H9 (cell line): Measurements from ENCODE around the gene MMP11. TPM values are rescaled to one million over a fixed set of nuclear protein-coding genes. Genes with fewer than 3 reads are reported as not detected.

ENCODE experiments used
- DNase-seq: peaks from one replicate; pipeline ENCODE4 v3.0.0-alpha.2; 2017
- H2AFZ ChIP-seq: one replicate; pipeline ENCODE4 v1.6.1; 2013; ENCODE audit warnings: mild to moderate bottlenecking, low read length, control low read depth, moderate library complexity
- H2AK5ac ChIP-seq: 2 replicates; pipeline ENCODE4 v1.6.1; 2013; ENCODE audit warnings: low read length, control low read depth, mixed read lengths; ENCODE audit not compliant: insufficient read length
- H2BK120ac ChIP-seq: one replicate; pipeline ENCODE4 v1.6.1; 2013; ENCODE audit warnings: low read depth, mild to moderate bottlenecking, low read length, control low read depth, inconsistent platforms; ENCODE audit not compliant: poor library complexity, severe bottlenecking
- H2BK12ac ChIP-seq: 2 replicates; pipeline ENCODE4 v1.6.1; 2013; ENCODE audit warnings: low read length, control low read depth, mixed read lengths, low read depth; ENCODE audit not compliant: insufficient read length
- H2BK15ac ChIP-seq: 2 replicates; pipeline ENCODE4 v1.6.1; 2013; ENCODE audit warnings: low read depth, low read length, control low read depth
- H2BK20ac ChIP-seq: one replicate; pipeline ENCODE4 v1.6.1; 2013; ENCODE audit warnings: low read depth, mild to moderate bottlenecking, low read length, control low read depth, inconsistent platforms; ENCODE audit not compliant: poor library complexity, severe bottlenecking
- H2BK5ac ChIP-seq: 2 replicates; pipeline ENCODE4 v1.6.1; 2013; ENCODE audit warnings: low read length, control low read depth, mixed read lengths; ENCODE audit not compliant: insufficient read length
- H3K14ac ChIP-seq: 2 replicates; pipeline ENCODE4 v1.6.1; 2013; ENCODE audit warnings: low read length, control low read depth; ENCODE audit not compliant: insufficient read depth
- H3K18ac ChIP-seq: 2 replicates; pipeline ENCODE4 v1.6.1; 2013; ENCODE audit warnings: low read depth, mild to moderate bottlenecking, mixed read lengths, low read length, control low read depth; ENCODE audit not compliant: insufficient read length
- H3K23ac ChIP-seq: 2 replicates; pipeline ENCODE4 v1.6.1; 2013; ENCODE audit warnings: low read length, control low read depth, mixed read lengths, low read depth; ENCODE audit not compliant: insufficient read length
- H3K23me2 ChIP-seq: 2 replicates; pipeline ENCODE4 v1.6.1; 2013; ENCODE audit warnings: low read depth, mild to moderate bottlenecking, mixed read lengths, low read length, control low read depth; ENCODE audit not compliant: insufficient read length, poor library complexity, severe bottlenecking
- H3K27ac ChIP-seq: 2 replicates; pipeline ENCODE4 v1.5.1; 2013; ENCODE audit warnings: low read length, control low read depth, mixed read lengths, low read depth; ENCODE audit not compliant: insufficient read length
- H3K27me3 ChIP-seq: 2 replicates; pipeline ENCODE4 v1.6.1; 2013; ENCODE audit warnings: low read length, control low read depth, inconsistent platforms; ENCODE audit not compliant: insufficient read depth
- H3K4ac ChIP-seq: 2 replicates; pipeline ENCODE4 v1.6.1; 2013; ENCODE audit warnings: low read depth, mild to moderate bottlenecking, control low read depth, inconsistent platforms, low read length, moderate library complexity
- H3K4me1 ChIP-seq: 2 replicates; pipeline ENCODE4 v1.6.1; 2013; ENCODE audit warnings: low read length, control low read depth, inconsistent platforms; ENCODE audit not compliant: insufficient read depth
- H3K4me2 ChIP-seq: 2 replicates; pipeline ENCODE4 v1.6.1; 2013; ENCODE audit warnings: low read length, control low read depth, mixed read lengths; ENCODE audit not compliant: insufficient read length, insufficient read depth
- H3K56ac ChIP-seq: 2 replicates; pipeline ENCODE4 v1.6.1; 2013; ENCODE audit warnings: low read depth, mild to moderate bottlenecking, mixed read lengths, low read length, control low read depth; ENCODE audit not compliant: insufficient read length
- H3K79me1 ChIP-seq: 2 replicates; pipeline ENCODE4 v1.6.1; 2013; ENCODE audit warnings: low read depth, mild to moderate bottlenecking, moderate library complexity, low read length, control low read depth, inconsistent platforms; ENCODE audit not compliant: insufficient read depth, poor library complexity, severe bottlenecking
- H3K79me2 ChIP-seq: 2 replicates; pipeline ENCODE4 v1.6.1; 2013; ENCODE audit warnings: low read length, control low read depth, inconsistent platforms; ENCODE audit not compliant: insufficient read depth
- H3K9ac ChIP-seq: 2 replicates; pipeline ENCODE4 v1.6.1; 2013; ENCODE audit warnings: low read length, control low read depth, mixed read lengths; ENCODE audit not compliant: insufficient read length; ENCODE audit errors: extremely low read depth
- H3K9me3 ChIP-seq: one replicate; pipeline ENCODE4 v1.6.1; 2013; ENCODE audit warnings: low read depth, low read length, inconsistent platforms; ENCODE audit not compliant: control insufficient read depth
- H3T11ph ChIP-seq: one replicate; pipeline ENCODE4 v1.6.1; 2013; ENCODE audit warnings: mild to moderate bottlenecking, low read length, control low read depth, inconsistent platforms
- H4K20me1 ChIP-seq: one replicate; pipeline ENCODE4 v1.6.1; 2013; ENCODE audit not compliant: control insufficient read depth, insufficient read length, insufficient read depth
- H4K5ac ChIP-seq: 2 replicates; pipeline ENCODE4 v1.6.1; 2013; ENCODE audit warnings: low read depth, mild to moderate bottlenecking, mixed read lengths, low read length, control low read depth; ENCODE audit not compliant: insufficient read length
- H4K8ac ChIP-seq: replicated peaks from 2 replicates; pipeline ENCODE4 v1.6.1; 2013; ENCODE audit warnings: low read length, control low read depth, mixed read lengths, low read depth; ENCODE audit not compliant: insufficient read length
- H4K91ac ChIP-seq: 2 replicates; pipeline ENCODE4 v1.6.1; 2013; ENCODE audit warnings: low read depth, mild to moderate bottlenecking, moderate library complexity, mixed read lengths, low read length, control low read depth; ENCODE audit not compliant: insufficient read length
- H3K27ac Mint-ChIP-seq, 3 experiments: 2 replicates in 2 of 3; 3 replicates in 1 of 3; pipeline ENCODE4 v1.8.0; 2020 to 2021; ENCODE audit warnings: mixed read lengths in 3 of 3, mild to moderate bottlenecking in 1 of 3, moderate library complexity in 1 of 3
- H3K27me3 Mint-ChIP-seq: 2 replicates; pipeline ENCODE4 v1.8.0; 2021; ENCODE audit warnings: low read depth, mild to moderate bottlenecking, moderate library complexity, mixed read lengths
- H3K36me3 Mint-ChIP-seq, 3 experiments: 2 replicates in 2 of 3; 3 replicates in 1 of 3; pipeline ENCODE4 v1.8.0; 2020 to 2021; ENCODE audit warnings: low read depth in 3 of 3, mixed read lengths in 3 of 3; ENCODE audit not compliant: insufficient read depth in 1 of 3
- H3K4me1 Mint-ChIP-seq, 2 experiments: 2 replicates each; pipeline ENCODE4 v1.8.0; 2020; ENCODE audit warnings: mixed read lengths in 2 of 2
- H3K4me3 Mint-ChIP-seq, 2 experiments: 2 replicates in 1 of 2; 3 replicates in 1 of 2; pipeline ENCODE4 v1.8.0; 2020 to 2021; ENCODE audit warnings: mild to moderate bottlenecking in 2 of 2, mixed read lengths in 2 of 2, moderate library complexity in 1 of 2
- H3K9me3 Mint-ChIP-seq, 2 experiments: 2 replicates in 1 of 2; 3 replicates in 1 of 2; pipeline ENCODE4 v1.8.0; 2020; ENCODE audit warnings: mild to moderate bottlenecking in 2 of 2, mixed read lengths in 2 of 2, moderate library complexity in 1 of 2
- CTCF ChIP-seq: fragments of 200-600 bp; sonication (generic); conservative IDR thresholded peaks from 3 replicates; pipeline ENCODE4 v1.8.0; 2021; ENCODE audit warnings: antibody characterized with exemption, mild to moderate bottlenecking
- WGBS: extraction: QIAGEN DNeasy Blood & Tissue Kit; methylation state at CpG from one replicate; pipeline ENCODE4 v1.1.7; 2013; ENCODE audit warnings: missing lambda C conversion rate, low lambda C conversion rate, mixed read lengths; ENCODE audit not compliant: insufficient read length; ENCODE audit errors: extremely low coverage; 5-methylcytosine and 5-hydroxymethylcytosine counted together
- total RNA-seq: library from RNA; stranded (reverse); gene quantifications from 2 replicates; pipeline ENCODE4 v1.2.1, GENCODE V29; 2021

MMP11 gene
- total RNA-seq, 1 experiment from 2014 or later = 5.3 TPM

GRCh38 chr22:23824476-23825245 lies 52.0 kb downstream of the MMP11 start:
- H3K27ac Mint-ChIP-seq = peak overlapping the region in 2 of 3 experiments; percentile 7 to 61; a peak in 2 of 7 replicates
- H3K4ac ChIP-seq = no peak overlapping the region
- H3K9ac ChIP-seq = no peak overlapping the region
- no peak overlapping the region for H4K8ac ChIP-seq
- H3K56ac ChIP-seq = no peak overlapping the region
- peaks cover 16 to 19% of the 10 kb centered on the region in 2 experiments; a peak in 3 of 4 replicates for H3K4me1 Mint-ChIP-seq
- H4K20me1 ChIP-seq = no peaks in the 10 kb centered on the region
- no peak overlapping the region for H2AK5ac ChIP-seq
- H2AFZ ChIP-seq = no peak overlapping the region
- no CpG with 5 or more reads among the region's 13 CpGs for WGBS
- H3K27me3 Mint-ChIP-seq = no peaks in the 10 kb centered on the region
- no peak overlapping the region for H3K27ac ChIP-seq
- H2BK20ac ChIP-seq = no peak overlapping the region
- H2BK15ac ChIP-seq = no peak overlapping the region
- no peak overlapping the region for H3K4me2 ChIP-seq
- no peak overlapping the region for H3T11ph ChIP-seq
- H4K5ac ChIP-seq = no peak overlapping the region
- H3K9me3 ChIP-seq = no peaks in the 10 kb centered on the region
- H2BK120ac ChIP-seq = no peak overlapping the region
- H3K79me2 ChIP-seq = no peaks in the 10 kb centered on the region
- H3K23me2 ChIP-seq = no peaks in the 10 kb centered on the region
- H3K23ac ChIP-seq = no peak overlapping the region
- H3K14ac ChIP-seq = no peak overlapping the region
- no peaks in the 10 kb centered on the region for H3K4me1 ChIP-seq
- no peak overlapping the region for H3K18ac ChIP-seq
- H2BK12ac ChIP-seq = no peak overlapping the region
- no peak for DNase-seq
- H3K36me3 Mint-ChIP-seq = peaks cover 49 to 91% (median 89%) of the 10 kb centered on the region in 3 experiments
- no peaks in the 10 kb centered on the region for H3K79me1 ChIP-seq
- H3K9me3 Mint-ChIP-seq = no peaks in the 10 kb centered on the region
- no peak overlapping the region for H4K91ac ChIP-seq
- H3K27me3 ChIP-seq = no peaks in the 10 kb centered on the region
- TF ChIP-seq CTCF = no peak
- H2BK5ac ChIP-seq = no peak overlapping the region
- no peak overlapping the region for H3K4me3 Mint-ChIP-seq
